Mesenteric fat pad (tissue), 1 donor: ENCODE results near the gene APOA1. TPM values are rescaled to one million over a fixed set of nuclear protein-coding genes. Genes with fewer than 3 reads are reported as not detected.

ENCODE experiments used
- DNase-seq: peaks from one replicate; pipeline ENCODE4 v3.0.0-alpha.2; 2020; ENCODE audit warnings: low spot score
- total RNA-seq: library from RNA; stranded (reverse); fragmentation: NEBNext Ultra II Directional; extraction: Animal tissue kit (Norgen Biotek cat#: 25700); gene quantifications from one replicate; pipeline ENCODE4 v1.2.1, GENCODE V29; 2021
- donor health status: DM: yes; HTN: yes; CAD: no.

The APOA1 gene
- total RNA-seq, 1 donor from 2014 or later, result 4.2 TPM

- no peak for DNase-seq
Observed at GRCh38 chr11:116791813-116792143, 45.6 kb downstream of the APOA1 start, which contains the start of gene APOA5. Gene APOA5, minus strand, starts transcription at chr11:116791879. Its CDS starts 19 bp downstream, at chr11:116791860.

- no peak for DNase-seq
Observed at GRCh38 chr11:116791002-116791812, 46.2 kb downstream of the APOA1 start.

GRCh38 chr11:116790167-116791001 is 47.0 kb downstream of the APOA1 start:
- DNase-seq, result no peak

- DNase-seq, result no peak
Observed at GRCh38 chr11:116788975-116789374, 48.4 kb downstream of the APOA1 start.

- no peak for DNase-seq
Observed at GRCh38 chr11:116788534-116788933, 48.9 kb downstream of the APOA1 start.

- peak; percentile 95 for DNase-seq
Observed at GRCh38 chr11:116787786-116788486, 49.5 kb downstream of the APOA1 start, which contains the start of gene ZPR1. Gene ZPR1, minus strand, starts transcription at chr11:116788023. Its CDS starts 33 bp downstream, at chr11:116787990.

GRCh38 chr11:116787436-116787785 is 50.0 kb downstream of the APOA1 start:
- DNase-seq, result no peak

- no peak for DNase-seq
Observed at GRCh38 chr11:116786966-116787365, 50.5 kb downstream of the APOA1 start.

GRCh38 chr11:116786326-116786725 is 51.1 kb downstream of the APOA1 start:
- DNase-seq, result no peak

Other genes starting within 250 kb of the APOA1 start
- gene BUD13, start 64.6 kb downstream of the APOA1 start, total RNA-seq, result 13.4 TPM
- 79.1 TPM for gene ZPR1, start 49.6 kb downstream of the APOA1 start, total RNA-seq
- gene APOA5, start 45.7 kb downstream of the APOA1 start, total RNA-seq, result not detected
- 15.0 TPM for gene APOA4, start 14.3 kb downstream of the APOA1 start, total RNA-seq
- gene APOC3, start 7.7 kb downstream of the APOA1 start, total RNA-seq, result 2.2 TPM